Measurements from ENCODE around the gene GPC6. TPM values are rescaled to one million over a fixed set of nuclear protein-coding genes. Genes with fewer than 3 reads are reported as not detected.
"Not testable (repeated sequence)": the region's sequence is repeated elsewhere in the genome, so short reads cannot be mapped to it uniquely, and the experiment has no call there.

GPC6 gene
- total RNA-seq, 1 donor from 2014 or later = 20.1 TPM

- peak; percentile 35 for DNase-seq (ENCODE audit: low read depth)
Measured at GRCh38 chr13:94192431-94192975, 965.9 kb downstream of the GPC6 start.

- peak; percentile 97 for DNase-seq (ENCODE audit: low read depth)
Measured at GRCh38 chr13:94195715-94196114, 969.1 kb downstream of the GPC6 start.

- DNase-seq (ENCODE audit: low read depth) = peak; percentile 8
Measured at GRCh38 chr13:94196413-94196812, 969.8 kb downstream of the GPC6 start.

- DNase-seq (ENCODE audit: low read depth) = peak; percentile 41
Measured at GRCh38 chr13:94198681-94199080, 972.1 kb downstream of the GPC6 start.

- no peak for DNase-seq (ENCODE audit: low read depth)
Measured at GRCh38 chr13:94199135-94199534, 972.5 kb downstream of the GPC6 start.

- no peak for DNase-seq (ENCODE audit: low read depth)
Measured at GRCh38 chr13:94201022-94201421, 974.4 kb downstream of the GPC6 start.

- no peak for DNase-seq (ENCODE audit: low read depth)
Measured at GRCh38 chr13:94204163-94204562, 977.6 kb downstream of the GPC6 start.

- no peak for DNase-seq (ENCODE audit: low read depth)
Measured at GRCh38 chr13:94204946-94205345, 978.3 kb downstream of the GPC6 start.

GRCh38 chr13:94205896-94206295, 979.3 kb downstream of the GPC6 start:
- no peak for DNase-seq (ENCODE audit: low read depth)

- DNase-seq (ENCODE audit: low read depth) = no peak
Measured at GRCh38 chr13:94209117-94209516, 982.5 kb downstream of the GPC6 start.

GRCh38 chr13:94209913-94210312, 983.3 kb downstream of the GPC6 start:
- DNase-seq (ENCODE audit: low read depth) = not testable (repeated sequence)

- DNase-seq (ENCODE audit: low read depth) = no peak
Measured at GRCh38 chr13:94210816-94211215, 984.2 kb downstream of the GPC6 start.

- no peak for DNase-seq (ENCODE audit: low read depth)
Measured at GRCh38 chr13:94212196-94212595, 985.6 kb downstream of the GPC6 start.

GRCh38 chr13:94214121-94214520, 987.5 kb downstream of the GPC6 start:
- DNase-seq (ENCODE audit: low read depth) = no peak

GRCh38 chr13:94214975-94215374, 988.4 kb downstream of the GPC6 start:
- DNase-seq (ENCODE audit: low read depth) = no peak

- no peak for DNase-seq (ENCODE audit: low read depth)
Measured at GRCh38 chr13:94216476-94216875, 989.9 kb downstream of the GPC6 start.

GRCh38 chr13:94217370-94217769, 990.8 kb downstream of the GPC6 start:
- no peak for DNase-seq (ENCODE audit: low read depth)

- no peak for DNase-seq (ENCODE audit: low read depth)
Measured at GRCh38 chr13:94218537-94218936, 991.9 kb downstream of the GPC6 start.

GRCh38 chr13:94218951-94219350, 992.3 kb downstream of the GPC6 start:
- DNase-seq (ENCODE audit: low read depth) = no peak

- DNase-seq (ENCODE audit: low read depth) = no peak
Measured at GRCh38 chr13:94224670-94225069, 998.1 kb downstream of the GPC6 start.

GRCh38 chr13:94227255-94227879, 1000.8 kb downstream of the GPC6 start:
- DNase-seq (ENCODE audit: low read depth) = no peak

- peak; percentile 81 for DNase-seq (ENCODE audit: low read depth)
Measured at GRCh38 chr13:94228763-94229162, 1002.2 kb downstream of the GPC6 start.

GRCh38 chr13:94232161-94232950, 1005.7 kb downstream of the GPC6 start:
- no peak for DNase-seq (ENCODE audit: low read depth)
